Kidney (tissue), 14 donors: Measurements from ENCODE around the gene CENPU. TPM values are rescaled to one million over a fixed set of nuclear protein-coding genes. Genes with fewer than 3 reads are reported as not detected.
"Not testable (repeated sequence)": the region's sequence is repeated elsewhere in the genome, so short reads cannot be mapped to it uniquely, and the experiment has no call there.

ENCODE experiments used
- DNase-seq, 5 donors: peaks; one replicate each; pipeline ENCODE4 v3.0.0-alpha.2; 2013 to 2020
- FAIRE-seq: peaks from 2 replicates; lab custom pipeline; 2012; peaks lifted over from hg19 to GRCh38; lab: Jason Lieb, UNC
- H3K27ac ChIP-seq, 2 donors: one replicate each; pipeline ENCODE4 v1.7.0; 2013; ENCODE audit warnings: low read depth in 2 of 2, low read length in 2 of 2, inconsistent platforms in 1 of 2
- H3K27me3 ChIP-seq: one replicate; pipeline ENCODE4 v1.7.1; 2013; ENCODE audit warnings: low read length, inconsistent platforms; ENCODE audit not compliant: control insufficient read depth, insufficient read depth
- H3K36me3 ChIP-seq, 3 donors: one replicate each; pipeline versions ENCODE4 v1.7.0 to v1.7.1; 2013; ENCODE audit warnings: low read length in 3 of 3, control low read depth in 1 of 3, inconsistent platforms in 1 of 3; ENCODE audit not compliant: insufficient read depth in 3 of 3, control insufficient read depth in 2 of 3
- H3K4me1 ChIP-seq, 3 donors: one replicate each; pipeline versions ENCODE4 v1.7.0 to v1.7.1; 2013; ENCODE audit warnings: low read length in 3 of 3, inconsistent platforms in 1 of 3, low read depth in 1 of 3; ENCODE audit not compliant: control insufficient read depth in 2 of 3, insufficient read depth in 2 of 3
- H3K4me3 ChIP-seq, 3 donors: one replicate each; pipeline versions ENCODE4 v1.7.0 to v1.8.1; 2013; ENCODE audit warnings: low read length in 3 of 3, control low read depth in 1 of 3, inconsistent platforms in 1 of 3
- H3K9ac ChIP-seq, 3 donors: one replicate each; pipeline versions ENCODE4 v1.7.0 to v1.7.1; 2013; ENCODE audit warnings: low read length in 3 of 3, control low read depth in 1 of 3, inconsistent platforms in 1 of 3
- H3K9me3 ChIP-seq, 3 donors: one replicate each; pipeline versions ENCODE4 v1.7.0 to v1.7.1; 2013; ENCODE audit warnings: low read length in 3 of 3, control low read depth in 1 of 3, inconsistent platforms in 1 of 3; ENCODE audit not compliant: control insufficient read depth in 2 of 3, insufficient read depth in 1 of 3
- intact Hi-C: fragments of 100-400 bp; cut with DNase I; formaldehyde crosslinking; loops from one replicate; pipeline ENCODE4 v1.11.1; 2022
- polyA plus RNA-seq: library from polyadenylated mRNA; stranded (reverse); fragments of 350-450 nt; fragmentation: Illumina TruSeq; extraction: RNeasy Lipid Tissue Mini Kit (QIAGEN cat#74804); gene quantifications from one replicate; pipeline ENCODE4 v1.2.3, GENCODE V29; 2014; ENCODE audit warnings: low read depth, low replicate concordance; ENCODE audit not compliant: insufficient read depth
- total RNA-seq: library from RNA; stranded (reverse); fragmentation: NEBNext Ultra II Directional; extraction: Animal tissue kit (Norgen Biotek cat#: 25700); gene quantifications from one replicate; pipeline ENCODE4 v1.2.1, GENCODE V29; 2021
- TF ChIP-seq, protein P1 (sequence below): IDR thresholded peaks from 3 replicates; pipeline ENCODE4 v1.5.1; 2012; ENCODE audit warnings: mild to moderate bottlenecking, moderate library complexity, borderline replicate concordance; ENCODE audit not compliant: insufficient read depth; ENCODE audit errors: extremely low read depth
- donor health status: control.
- donor health status: control.
- donor health status: control.
- donor health status: control.
- donor health status: control.
- donor health status: DM: yes; HTN: yes; CAD: no.
- donor health status: Normal renal cell carcinoma (clear cell type).

Gene CENPU
- total and polyA plus RNA-seq, 2 donors from 2014 or later: 2.2 to 2.5 TPM

DNA sequence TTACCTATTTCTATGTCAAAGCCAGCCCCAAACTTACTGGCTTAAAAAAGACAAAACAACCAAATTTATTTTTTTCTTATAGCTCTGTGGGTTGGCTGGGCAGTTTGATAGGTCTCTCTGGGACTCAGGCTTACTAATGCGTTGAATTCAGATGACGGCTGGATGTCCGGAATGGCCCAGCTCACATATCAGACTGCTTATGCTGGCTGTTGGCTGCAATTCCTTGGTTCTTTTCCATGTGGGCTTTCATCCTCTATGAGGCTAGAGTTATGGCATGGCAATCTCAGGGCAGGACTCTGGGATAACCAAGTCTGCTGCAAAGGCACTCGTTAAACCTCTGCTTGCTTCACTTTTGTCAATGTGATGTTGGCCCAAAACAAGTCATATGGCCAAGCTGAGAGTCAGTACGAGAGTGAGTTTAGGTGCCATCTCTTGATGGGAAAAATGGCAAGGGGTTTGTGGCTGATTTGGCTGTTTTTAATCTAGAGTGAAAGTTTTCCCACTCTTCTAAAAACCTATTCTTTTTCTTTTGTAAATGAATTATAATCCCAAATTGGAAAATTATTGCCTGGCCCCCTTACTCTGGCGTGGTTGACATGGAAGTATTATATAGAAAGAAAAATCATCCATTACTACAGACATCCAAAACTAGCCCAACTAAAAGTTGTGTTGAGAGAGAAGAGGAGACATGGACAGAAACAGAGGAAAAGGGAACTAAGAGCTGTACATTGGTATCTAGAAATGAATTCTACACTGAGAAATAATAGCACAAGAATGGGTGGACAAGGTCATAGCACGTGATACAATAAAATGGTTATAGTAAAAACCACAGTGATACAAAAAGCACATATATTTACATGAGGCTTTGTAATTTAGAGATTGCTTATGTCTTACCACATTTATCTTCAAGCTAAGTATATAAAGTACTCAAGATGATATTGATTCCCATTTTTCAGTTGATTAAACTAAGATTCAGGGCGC lies 77.7 kb downstream of the CENPU start:
- no peaks in the 10 kb centered on the region for H3K4me1 ChIP-seq
- H3K4me3 ChIP-seq: no peak overlapping the region
- no peak overlapping the region for H3K9ac ChIP-seq
- no peaks in the 10 kb centered on the region for H3K9me3 ChIP-seq
- H3K27ac ChIP-seq: no peak overlapping the region
- FAIRE-seq: no peak
- TF ChIP-seq, protein P1, sequence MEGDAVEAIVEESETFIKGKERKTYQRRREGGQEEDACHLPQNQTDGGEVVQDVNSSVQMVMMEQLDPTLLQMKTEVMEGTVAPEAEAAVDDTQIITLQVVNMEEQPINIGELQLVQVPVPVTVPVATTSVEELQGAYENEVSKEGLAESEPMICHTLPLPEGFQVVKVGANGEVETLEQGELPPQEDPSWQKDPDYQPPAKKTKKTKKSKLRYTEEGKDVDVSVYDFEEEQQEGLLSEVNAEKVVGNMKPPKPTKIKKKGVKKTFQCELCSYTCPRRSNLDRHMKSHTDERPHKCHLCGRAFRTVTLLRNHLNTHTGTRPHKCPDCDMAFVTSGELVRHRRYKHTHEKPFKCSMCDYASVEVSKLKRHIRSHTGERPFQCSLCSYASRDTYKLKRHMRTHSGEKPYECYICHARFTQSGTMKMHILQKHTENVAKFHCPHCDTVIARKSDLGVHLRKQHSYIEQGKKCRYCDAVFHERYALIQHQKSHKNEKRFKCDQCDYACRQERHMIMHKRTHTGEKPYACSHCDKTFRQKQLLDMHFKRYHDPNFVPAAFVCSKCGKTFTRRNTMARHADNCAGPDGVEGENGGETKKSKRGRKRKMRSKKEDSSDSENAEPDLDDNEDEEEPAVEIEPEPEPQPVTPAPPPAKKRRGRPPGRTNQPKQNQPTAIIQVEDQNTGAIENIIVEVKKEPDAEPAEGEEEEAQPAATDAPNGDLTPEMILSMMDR: no peak
- H3K36me3 ChIP-seq: peaks cover 0 to 4% (median 2%) of the 10 kb centered on the region in 3 donors
- DNase-seq: no peak
- intact Hi-C loops: no loop called here
- H3K27me3 ChIP-seq: no peaks in the 10 kb centered on the region

DNA sequence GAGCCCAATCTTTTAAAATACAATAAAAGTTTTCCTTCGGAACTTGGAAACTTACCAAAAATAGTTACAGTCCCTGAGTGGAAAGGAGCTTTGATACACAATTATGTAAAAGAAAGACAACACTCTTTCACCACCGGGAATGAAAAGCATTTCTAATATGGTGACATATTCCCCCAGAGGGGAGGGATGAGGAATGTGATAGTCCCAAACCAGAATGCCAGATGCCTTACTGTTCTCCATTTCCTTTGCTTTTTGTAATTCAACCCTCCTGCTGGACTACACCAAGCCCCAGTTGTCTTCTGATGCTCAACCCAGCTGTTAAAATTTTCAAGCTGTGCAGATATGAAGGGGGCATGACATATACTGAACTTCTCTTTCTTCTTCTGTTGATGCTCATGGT lies 80.2 kb downstream of the CENPU start:
- Histone ChIP-seq H3K36me3 (no peaks in the 10 kb centered on the region), H3K4me3 (no peak overlapping the region), H3K9me3 (no peaks in the 10 kb centered on the region), H3K27ac (no peak overlapping the region), H3K27me3 (no peaks in the 10 kb centered on the region), H3K9ac (no peak overlapping the region), H3K4me1 (peaks cover 0 to 5% (median 4%) of the 10 kb centered on the region in 3 donors)
- intact Hi-C loops: no loop called here
- FAIRE-seq: no peak
- TF ChIP-seq, protein P1: no peak
- no peak for DNase-seq

- intact Hi-C loops, H3K27ac ChIP-seq, H3K9me3 ChIP-seq, DNase-seq, H3K27me3 ChIP-seq, H3K9ac ChIP-seq, H3K36me3 ChIP-seq, H3K4me3 ChIP-seq, FAIRE-seq: not testable (repeated sequence)
- peaks cover 3 to 13% (median 8%) of the 10 kb centered on the region in 3 donors for H3K4me1 ChIP-seq
Measured at GRCh38 chr4:184652681-184653080, 81.2 kb downstream of the CENPU start.

- Histone ChIP-seq H3K27ac (no peak overlapping the region), H3K4me3 (no peak overlapping the region), H3K9me3 (no peaks in the 10 kb centered on the region), H3K27me3 (no peaks in the 10 kb centered on the region), H3K36me3 (no peaks in the 10 kb centered on the region), H3K4me1 (peaks cover 3 to 20% (median 15%) of the 10 kb centered on the region in 3 donors), H3K9ac (no peak overlapping the region)
- DNase-seq (no peak), FAIRE-seq (no peak)
- intact Hi-C loops: no loop called here
- TF ChIP-seq, protein P1: no peak
Measured at GRCh38 chr4:184651899-184652298, 82.0 kb downstream of the CENPU start.
